Putamen (tissue), 1 donor: ENCODE results near the gene TM4SF18.

Source experiments
- DNase-seq: peaks from one replicate; pipeline ENCODE4 v3.0.0-alpha.2; 2016; ENCODE audit warnings: low spot score

TM4SF18 gene

GRCh38 chr3:149330609-149331331, 2.7 kb downstream of the TM4SF18 start:
- no peak for DNase-seq

- no peak for DNase-seq
Measured at GRCh38 chr3:149327156-149327555, 6.3 kb downstream of the TM4SF18 start.

DNA sequence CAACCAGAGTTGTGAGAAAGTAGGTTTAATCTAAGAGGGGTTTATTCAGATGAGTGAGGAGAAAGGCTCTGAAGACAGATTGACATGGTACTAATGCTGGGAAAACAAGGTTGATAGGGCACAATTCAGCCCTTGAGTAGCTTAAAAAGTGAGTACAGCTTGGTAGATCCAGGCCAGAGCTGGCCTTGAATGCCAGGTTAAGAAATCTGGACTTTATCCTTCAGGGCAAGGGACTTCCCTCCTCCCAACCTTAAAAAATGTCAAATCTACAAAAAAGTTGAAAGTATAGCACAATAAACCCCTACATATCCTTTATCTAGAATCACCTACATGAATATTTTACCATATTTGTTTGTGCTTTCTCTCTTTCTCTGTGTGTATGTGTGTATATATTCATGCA, 7.9 kb downstream of the TM4SF18 start:
- no peak for DNase-seq

GRCh38 chr3:149324332-149324731, 9.1 kb downstream of the TM4SF18 start:
- no peak for DNase-seq

- DNase-seq = no peak
Measured at GRCh38 chr3:149321640-149322039, 11.8 kb downstream of the TM4SF18 start.

DNA sequence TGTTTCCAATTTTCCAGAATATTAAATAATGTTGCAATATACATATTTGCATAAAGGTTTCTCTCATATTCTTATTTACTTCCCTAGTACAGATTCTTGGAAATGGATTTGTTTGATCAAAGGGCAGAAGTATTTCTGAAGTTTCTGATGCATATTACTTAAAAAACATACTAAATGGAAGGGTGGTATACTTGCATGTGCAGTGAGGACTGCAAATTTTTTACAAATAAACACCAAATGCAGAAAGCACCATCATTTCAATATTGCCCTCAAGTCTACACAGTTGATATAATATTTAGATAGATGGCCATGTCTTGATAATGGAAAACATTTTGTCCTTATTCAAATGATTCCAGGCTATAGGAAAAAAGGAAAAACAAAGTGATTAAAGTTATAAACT, 12.3 kb downstream of the TM4SF18 start:
- DNase-seq = no peak

- no peak for DNase-seq
Measured at GRCh38 chr3:149319750-149320149, 13.7 kb downstream of the TM4SF18 start.

DNA sequence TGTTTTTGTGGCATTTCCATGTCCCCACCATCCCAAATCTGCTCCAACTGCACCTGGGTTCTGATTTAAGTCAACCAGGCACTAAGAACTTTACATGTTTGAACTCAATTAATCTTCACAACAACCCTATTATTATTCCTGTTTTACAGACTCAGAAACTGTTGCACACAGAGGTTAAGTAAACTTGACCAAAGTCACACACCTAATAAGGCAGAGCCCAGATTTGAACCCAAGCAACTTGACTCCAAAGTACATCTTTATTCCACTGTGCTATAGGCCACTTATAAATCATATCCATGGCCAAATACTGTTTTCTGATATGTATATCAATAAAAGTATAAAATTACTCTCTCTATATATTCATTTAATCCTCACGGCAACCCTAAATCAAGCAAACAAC, 16.4 kb downstream of the TM4SF18 start:
- no peak for DNase-seq

DNA sequence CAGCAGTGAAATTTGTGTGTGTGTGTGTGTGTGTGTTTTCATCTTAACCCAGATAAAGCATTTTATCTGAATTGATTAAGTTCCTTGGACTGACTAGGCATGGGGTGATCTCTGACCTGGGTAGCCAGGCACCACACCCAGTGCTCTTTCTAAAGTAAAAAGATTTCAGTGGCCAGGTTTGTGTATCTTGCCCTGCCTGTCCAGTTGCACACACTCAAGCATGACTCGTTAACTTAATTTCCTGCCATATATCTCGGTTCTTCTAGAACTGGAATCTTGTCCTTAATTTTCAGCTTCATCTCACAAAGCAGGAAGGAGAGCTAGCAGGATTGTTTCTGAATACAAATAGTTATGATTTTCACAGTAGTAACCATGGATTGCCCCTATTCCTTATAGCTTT, 17.0 kb downstream of the TM4SF18 start:
- no peak for DNase-seq

GRCh38 chr3:149315694-149316093, 17.7 kb downstream of the TM4SF18 start:
- DNase-seq = no peak

GRCh38 chr3:149314807-149315578, 18.4 kb downstream of the TM4SF18 start:
- no peak for DNase-seq

- DNase-seq = no peak
Measured at GRCh38 chr3:149313542-149313941, 19.9 kb downstream of the TM4SF18 start.

GRCh38 chr3:149310796-149311534, 22.5 kb downstream of the TM4SF18 start:
- no peak for DNase-seq

DNA sequence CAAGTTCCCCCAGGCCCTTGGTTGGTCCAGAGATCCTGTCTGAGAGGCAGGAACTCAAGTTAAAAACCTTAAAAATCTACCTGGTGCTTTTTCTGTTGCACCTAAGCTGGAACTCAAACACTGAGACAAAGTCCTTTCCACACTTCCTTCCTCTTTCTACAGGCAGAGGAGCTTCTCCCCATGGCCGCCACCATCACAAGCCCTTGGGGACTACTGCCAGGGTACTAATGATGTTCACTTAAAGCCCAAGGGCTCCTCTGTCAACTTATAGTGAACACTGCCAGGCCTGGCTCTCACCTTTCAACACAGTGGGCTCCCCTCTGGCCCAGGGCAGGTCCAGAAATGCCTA, 26.0 kb downstream of the TM4SF18 start:
- DNase-seq = no peak

DNA sequence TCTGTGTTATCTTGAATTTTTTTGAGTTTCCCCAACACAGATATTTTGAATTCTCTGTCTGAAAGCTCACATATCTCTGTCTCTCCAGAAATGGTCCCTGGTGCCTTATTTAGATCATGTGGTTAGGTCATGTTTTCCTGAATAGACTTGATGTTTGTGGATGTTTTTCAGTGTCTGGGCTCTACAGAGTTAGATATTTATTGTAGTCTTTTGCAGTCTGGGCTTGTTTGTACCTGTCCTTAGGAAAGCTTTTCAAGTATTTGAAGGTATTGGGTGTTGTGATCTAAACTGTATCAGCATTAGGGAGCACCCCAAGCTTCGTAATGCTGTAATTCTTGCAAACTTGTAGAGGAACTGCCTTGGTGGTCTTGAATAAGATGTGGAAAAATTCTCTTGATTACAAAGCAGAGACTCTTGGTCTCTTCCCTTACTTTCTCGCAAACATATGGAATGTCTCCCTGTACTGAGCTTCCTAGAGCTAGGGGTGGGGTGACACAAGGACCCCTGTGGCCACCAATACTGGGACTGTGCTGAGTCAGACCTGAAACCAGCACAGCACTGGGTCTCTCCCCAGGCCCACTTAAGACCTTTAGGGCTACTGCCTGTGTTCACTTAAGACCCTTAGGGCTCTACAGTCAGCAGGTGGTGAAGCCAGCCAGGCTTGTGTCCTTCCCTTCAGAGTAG, 26.5 kb downstream of the TM4SF18 start:
- no peak for DNase-seq

- no peak for DNase-seq
Measured at GRCh38 chr3:149305376-149305775, 28.1 kb downstream of the TM4SF18 start.

DNA sequence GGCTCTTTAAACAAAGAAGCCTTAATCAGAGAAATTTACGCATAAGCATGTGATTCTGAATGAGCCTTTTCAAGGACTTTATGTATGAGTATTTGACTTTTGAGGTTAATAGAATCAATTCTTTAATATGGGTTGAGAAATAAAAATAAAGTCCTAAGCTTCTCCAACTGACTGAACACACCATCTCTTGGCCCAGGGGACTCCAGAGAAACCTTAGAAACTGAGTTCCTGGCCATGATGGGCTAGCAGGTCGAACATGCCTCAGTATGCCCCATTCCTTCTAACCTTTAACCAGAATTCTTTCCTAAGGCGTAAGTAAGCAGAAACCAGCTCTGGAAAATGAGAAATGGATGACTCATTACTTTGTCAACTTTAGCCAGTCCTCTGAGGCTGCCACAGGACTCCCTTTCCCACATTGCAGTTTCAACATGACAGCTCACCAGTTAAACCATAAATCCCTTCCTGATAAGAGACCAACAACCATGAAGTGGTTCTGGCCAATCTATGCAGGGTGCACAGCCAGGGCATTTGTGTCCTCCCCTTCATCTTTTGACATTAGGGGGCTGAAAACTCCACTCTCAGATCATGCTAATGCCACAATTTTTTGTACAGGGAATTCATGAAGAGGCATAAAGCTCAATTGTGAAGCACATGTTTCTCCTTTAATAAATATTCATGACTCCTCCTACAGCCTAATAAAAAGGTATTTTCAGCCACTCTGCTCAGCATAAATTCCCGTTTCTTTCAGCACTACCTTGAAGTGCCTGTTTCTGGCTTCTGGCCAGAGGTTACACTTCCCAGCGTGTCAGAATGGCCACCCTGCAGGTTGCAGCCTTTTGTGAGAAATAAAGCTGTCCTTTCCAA, 33.3 kb downstream of the TM4SF18 start:
- DNase-seq = peak; percentile 19

DNA sequence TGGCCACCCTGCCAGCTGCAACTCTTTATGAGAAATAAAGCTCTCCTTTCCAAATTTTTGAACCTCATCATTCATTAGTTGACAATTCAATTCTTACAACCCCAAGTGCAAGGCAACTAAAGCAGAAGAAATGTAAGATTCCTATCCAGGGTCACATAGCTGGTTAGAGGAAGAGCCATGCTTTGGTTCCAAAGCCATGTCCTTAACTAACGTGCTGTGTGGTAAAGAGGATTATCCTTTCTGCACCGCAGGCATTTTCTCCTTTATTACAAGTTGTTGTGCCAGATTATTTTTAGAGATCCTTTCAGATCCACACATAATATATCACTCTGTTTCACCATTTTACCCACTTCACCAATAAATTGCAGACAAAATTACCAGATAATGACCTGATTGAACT, 36.5 kb downstream of the TM4SF18 start:
- DNase-seq = no peak

GRCh38 chr3:149292666-149293065, 40.8 kb downstream of the TM4SF18 start:
- no peak for DNase-seq

DNA sequence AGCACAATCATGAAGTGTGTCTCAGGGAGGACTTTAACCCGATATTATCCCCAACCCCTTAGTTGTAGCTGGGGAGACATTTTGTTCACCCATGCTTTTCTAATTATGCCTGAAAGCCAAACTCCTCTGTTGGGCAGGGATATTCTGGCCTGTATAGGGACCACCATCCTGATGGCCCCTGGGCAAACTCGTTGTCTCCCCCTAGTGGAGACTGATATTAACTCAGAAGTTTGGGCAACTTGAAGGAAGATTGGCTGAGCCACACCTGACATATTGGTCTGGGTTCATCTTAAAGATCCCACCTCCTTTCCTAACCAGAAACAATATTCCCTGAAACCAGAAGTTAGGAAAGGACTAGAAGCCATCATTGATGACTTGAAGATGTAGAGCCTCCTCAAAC, 42.3 kb downstream of the TM4SF18 start:
- DNase-seq = no peak

- no peak for DNase-seq
Measured at GRCh38 chr3:149288655-149289054, 44.8 kb downstream of the TM4SF18 start.
